Right lobe of liver (tissue), 6 donors: ENCODE data around the gene RPL7L1. TPM values are rescaled to one million over a fixed set of nuclear protein-coding genes. Genes with fewer than 3 reads are reported as not detected.

ENCODE experiments used
- ATAC-seq, 4 donors: fragments of 200-7000 bp; cut with Tn5 transposase; one replicate each; pipeline ENCODE4 v1.9.1; 2020; ENCODE audit warnings: mild to moderate bottlenecking in 4 of 4, moderate library complexity in 4 of 4
- DNase-seq, 3 donors: peaks; one replicate each; pipeline ENCODE4 v3.0.0-alpha.2; 2020
- H3K27ac ChIP-seq, 3 donors: fragments of 200-600 bp; one replicate each; pipeline ENCODE4 v1.8.0; 2022
- H3K27me3 ChIP-seq, 2 donors: fragments of 200-600 bp; one replicate each; pipeline ENCODE4 v1.8.0; 2022
- H3K36me3 ChIP-seq, 4 donors: fragments of 200-600 bp; sonication (generic) in 1 of 4; one replicate each; pipeline versions ENCODE4 v1.5.1 to v1.8.0; 2017 to 2022; ENCODE audit warnings: control low read depth in 1 of 4
- H3K4me1 ChIP-seq, 4 donors: fragments of 200-600 bp; sonication (generic) in 1 of 4; one replicate each; pipeline versions ENCODE4 v1.5.1 to v1.8.0; 2017 to 2022; ENCODE audit warnings: control low read depth in 1 of 4
- H3K4me3 ChIP-seq, 3 donors: fragments of 200-600 bp; one replicate each; pipeline ENCODE4 v1.8.0; 2022
- H3K9me3 ChIP-seq, 4 donors: fragments of 200-600 bp; sonication (generic) in 1 of 4; one replicate each; pipeline versions ENCODE4 v1.5.1 to v1.8.0; 2017 to 2022; ENCODE audit warnings: control low read depth in 1 of 4
- POLR2A ChIP-seq: fragments of 450-650 bp; IDR thresholded peaks from one replicate; pipeline ENCODE4 v1.6.1; 2017; ENCODE audit warnings: antibody characterized with exemption, mild to moderate bottlenecking
- WGBS: methylation state at CpG from one replicate; pipeline ENCODE4 v1.1.6; 2018; ENCODE audit warnings: low coverage, low lambda C conversion rate; ENCODE audit not compliant: insufficient coverage; ENCODE audit errors: missing lambda C conversion rate; 5-methylcytosine and 5-hydroxymethylcytosine counted together
- intact Hi-C, 2 donors: fragments of 100-400 bp; cut with DNase I; formaldehyde crosslinking; loops; one replicate each; pipeline versions ENCODE4 v1.11.2 to v1.14.1; 2022
- total RNA-seq, 6 experiments: library from RNA; depleted of rRNA in 2 of 6; stranded (reverse); fragments of >200 nt in 2 of 6; fragmentation: NEBNext Ultra II Directional in 3 of 6; extraction: Animal tissue kit (Norgen Biotek cat#: 25700) in 3 of 6; gene quantifications; one replicate each; pipeline versions ENCODE4 v1.1.0 to v1.2.4, GENCODE V29; 2016 to 2023
- TF ChIP-seq, protein P1 (sequence below), 4 donors: fragments of 200-600 bp in 3 of 4; fragments of 450-650 bp in 1 of 4; IDR thresholded peaks; one replicate each; pipeline versions ENCODE4 v1.5.1 to v1.8.0; 2016 to 2022; ENCODE audit warnings: antibody characterized with exemption in 4 of 4, mild to moderate bottlenecking in 2 of 4
- donor health status: DM: no; HTN: yes; CAD: no.
- donor health status: DM: no; HTN: no; CAD: no.
- donor health status: DM: no; HTN: no; CAD: no.
- donor health status: DM: no; HTN: yes; CAD: no.
- donor health status: DM: no; HTN: yes; CAD: no.

RPL7L1 gene
- total RNA-seq, 6 experiments from 2014 or later, result 36.6 to 114 (median 44.2) TPM

DNA sequence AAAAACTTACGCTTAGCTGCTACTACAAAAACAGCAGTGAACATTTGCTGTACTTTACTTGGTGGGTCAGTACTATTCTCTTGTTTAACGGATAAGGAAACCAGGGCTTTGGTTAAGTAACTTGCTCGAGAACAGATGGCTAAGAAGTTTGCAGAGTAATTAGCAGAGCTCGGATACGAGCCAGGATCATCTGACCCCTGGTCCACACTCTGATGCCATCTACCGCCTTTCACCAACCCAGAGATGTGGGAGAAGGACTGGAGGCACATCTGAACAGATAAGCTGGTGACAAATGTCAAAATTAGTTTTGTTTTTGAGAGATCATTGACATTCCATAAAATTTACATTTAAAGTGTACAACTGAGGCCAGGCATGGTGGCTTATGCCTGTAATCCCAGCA lies 18.9 kb upstream of the RPL7L1 start:
- DNase-seq (no peak), ATAC-seq (no peak)
- 93% methylated on average over 6 of the region's 6 CpGs for WGBS
- H3K27ac ChIP-seq, result no peak overlapping the region
- no peaks in the 10 kb centered on the region for H3K27me3 ChIP-seq
- H3K9me3 ChIP-seq, result no peaks in the 10 kb centered on the region
- H3K4me3 ChIP-seq, result no peak overlapping the region
- intact Hi-C loops, result no loop called here
- H3K4me1 ChIP-seq, result no peaks in the 10 kb centered on the region
- TF ChIP-seq, protein P1, sequence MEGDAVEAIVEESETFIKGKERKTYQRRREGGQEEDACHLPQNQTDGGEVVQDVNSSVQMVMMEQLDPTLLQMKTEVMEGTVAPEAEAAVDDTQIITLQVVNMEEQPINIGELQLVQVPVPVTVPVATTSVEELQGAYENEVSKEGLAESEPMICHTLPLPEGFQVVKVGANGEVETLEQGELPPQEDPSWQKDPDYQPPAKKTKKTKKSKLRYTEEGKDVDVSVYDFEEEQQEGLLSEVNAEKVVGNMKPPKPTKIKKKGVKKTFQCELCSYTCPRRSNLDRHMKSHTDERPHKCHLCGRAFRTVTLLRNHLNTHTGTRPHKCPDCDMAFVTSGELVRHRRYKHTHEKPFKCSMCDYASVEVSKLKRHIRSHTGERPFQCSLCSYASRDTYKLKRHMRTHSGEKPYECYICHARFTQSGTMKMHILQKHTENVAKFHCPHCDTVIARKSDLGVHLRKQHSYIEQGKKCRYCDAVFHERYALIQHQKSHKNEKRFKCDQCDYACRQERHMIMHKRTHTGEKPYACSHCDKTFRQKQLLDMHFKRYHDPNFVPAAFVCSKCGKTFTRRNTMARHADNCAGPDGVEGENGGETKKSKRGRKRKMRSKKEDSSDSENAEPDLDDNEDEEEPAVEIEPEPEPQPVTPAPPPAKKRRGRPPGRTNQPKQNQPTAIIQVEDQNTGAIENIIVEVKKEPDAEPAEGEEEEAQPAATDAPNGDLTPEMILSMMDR (IDR thresholded peaks at IDR 0.05), result no peak
- TF ChIP-seq POLR2A, result no peak
- peaks cover 0 to 92% (median 34%) of the 10 kb centered on the region in 4 donors for H3K36me3 ChIP-seq

DNA sequence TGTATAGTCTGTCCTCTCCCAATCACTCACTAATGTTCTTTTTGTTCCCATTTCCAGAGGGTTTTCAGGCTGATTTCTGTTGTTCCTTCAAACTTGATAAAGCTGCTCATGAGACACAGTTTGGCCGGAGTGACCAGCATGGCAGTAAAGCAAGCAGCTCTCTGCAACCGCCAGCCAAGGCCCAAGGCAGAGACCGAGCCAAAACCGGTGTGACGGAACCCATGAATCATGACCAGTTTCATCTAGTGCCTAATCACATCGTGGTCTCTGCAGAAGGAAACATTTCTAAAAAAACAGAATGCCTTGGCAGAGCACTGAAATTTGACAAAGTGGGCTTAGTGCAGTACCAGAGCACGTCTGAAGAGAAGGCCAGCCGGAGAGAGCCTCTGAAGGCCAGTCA lies 14.8 kb upstream of the RPL7L1 start:
- H3K36me3 ChIP-seq, result peaks cover 0 to 60% (median 22%) of the 10 kb centered on the region in 4 donors

DNA sequence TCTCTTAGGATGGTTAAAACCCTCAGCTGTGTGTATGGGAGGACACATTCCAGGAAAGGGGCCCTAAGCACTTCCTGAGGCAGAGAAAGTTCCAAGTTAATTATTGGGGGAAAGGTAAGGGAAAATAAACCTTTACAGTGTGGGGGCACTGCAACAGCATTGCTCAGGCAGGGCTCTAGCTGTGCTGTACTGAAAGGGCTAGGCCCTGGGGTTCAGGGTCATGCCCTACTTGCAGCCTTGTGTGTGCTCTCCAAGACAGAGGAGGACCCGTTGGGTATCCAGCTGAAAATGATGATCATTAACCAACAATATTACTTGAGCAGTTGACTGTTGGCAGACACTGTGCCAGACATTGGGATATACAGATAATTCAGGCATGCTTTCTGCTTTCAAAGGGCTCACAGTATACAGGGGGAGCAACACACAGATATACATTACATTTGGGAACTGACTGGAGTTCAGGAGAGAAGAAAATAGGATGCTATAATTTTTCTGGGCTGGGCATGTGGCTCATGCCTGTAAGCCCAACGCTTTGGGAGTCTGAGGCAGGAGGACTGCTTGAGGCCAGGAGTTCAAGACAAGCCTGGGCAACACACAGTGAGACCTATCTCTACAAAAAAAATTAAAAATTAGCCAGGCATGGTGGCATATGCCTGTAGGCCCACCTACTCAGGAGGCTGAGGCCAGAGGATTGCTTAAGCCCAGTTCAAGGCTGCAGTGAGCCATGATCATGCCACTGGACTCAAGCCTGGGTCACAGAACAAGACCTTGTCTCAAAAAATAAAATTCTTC lies 9.1 kb upstream of the RPL7L1 start:
- Histone ChIP-seq H3K27me3 (no peaks in the 10 kb centered on the region), H3K27ac (no peak overlapping the region), H3K4me3 (no peak overlapping the region), H3K4me1 (no peaks in the 10 kb centered on the region), H3K36me3 (peaks cover 0 to 8% (median 4%) of the 10 kb centered on the region in 4 donors), H3K9me3 (no peaks in the 10 kb centered on the region)
- no peak for DNase-seq
- 56% methylated on average over 2 of the region's 2 CpGs for WGBS
- no peak for ATAC-seq
- intact Hi-C loops, result loop anchor here in 1 of 2 donors (10.0 kb wide), 1 partner anchor 206 kb away; no protein-coding TSS in a partner anchor
- TF ChIP-seq, protein P1 (IDR thresholded peaks at IDR 0.05), result no peak
- TF ChIP-seq POLR2A, result no peak

More for the DNA sequence above, 14.8 kb upstream of the RPL7L1 start:
- WGBS, result 82% methylated on average over 6 of the region's 8 CpGs
- DNase-seq, result no peak
- H3K27ac ChIP-seq, result no peak overlapping the region
- TF ChIP-seq, protein P1 (IDR thresholded peaks at IDR 0.05), result no peak
- no peak for TF ChIP-seq POLR2A
- no peak overlapping the region for H3K4me3 ChIP-seq
- no peaks in the 10 kb centered on the region for H3K9me3 ChIP-seq
- H3K27me3 ChIP-seq, result no peaks in the 10 kb centered on the region
- intact Hi-C loops, result no loop called here
- no peaks in the 10 kb centered on the region for H3K4me1 ChIP-seq
- ATAC-seq, result no peak

DNA sequence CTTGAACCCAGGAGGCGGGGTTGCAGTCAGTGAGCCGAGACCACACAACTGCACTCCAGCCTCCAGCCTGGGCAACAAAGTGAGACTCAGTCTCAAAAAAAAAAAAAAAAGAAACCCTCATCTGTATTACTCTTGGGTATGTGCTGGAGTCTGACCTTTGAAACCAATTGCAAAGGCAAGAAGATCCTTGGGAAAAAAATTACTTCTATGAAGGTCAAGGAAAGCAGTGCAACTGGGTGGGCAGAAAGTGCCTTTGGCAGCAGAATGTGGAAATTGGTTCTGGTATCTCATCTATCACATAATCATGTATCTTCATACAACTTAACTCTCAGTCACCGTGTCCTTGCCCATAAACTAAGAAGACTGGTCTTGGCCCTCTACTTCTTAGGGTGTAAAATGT lies 7.7 kb upstream of the RPL7L1 start:
- Histone ChIP-seq H3K9me3 (no peaks in the 10 kb centered on the region), H3K4me3 (no peak overlapping the region), H3K36me3 (peaks cover 0 to 4% (median 2%) of the 10 kb centered on the region in 4 donors), H3K4me1 (no peaks in the 10 kb centered on the region), H3K27me3 (no peaks in the 10 kb centered on the region), H3K27ac (no peak overlapping the region)
- no peak for ATAC-seq
- WGBS, result 80% methylated on average over 2 of the region's 3 CpGs
- DNase-seq, result no peak
- intact Hi-C loops, result loop anchor here in 1 of 2 donors (10.0 kb wide), 1 partner anchor 207 kb away; no protein-coding TSS in a partner anchor
- TF ChIP-seq, protein P1 (IDR thresholded peaks at IDR 0.05), result no peak
- no peak for TF ChIP-seq POLR2A
